Stimulated activated naive B cell treated with anti-CD40 and anti-IgM and Interleukin-4, amounts not matched to agents 10 μg/mL and 1 μg/mL and 100 μg/mL, for 72 hours (primary cell): ENCODE results near the gene RNF213.
"Not testable (repeated sequence)": the region's sequence is repeated elsewhere in the genome, so short reads cannot be mapped to it uniquely, and the experiment has no call there.

ENCODE experiments used
- ATAC-seq, 2 donors: fragments of 150-1000 bp; cut with Tn5 transposase; replicated peaks; 2 replicates each; pipeline ENCODE4 v1.10.0; 2021; ENCODE audit warnings: moderate library complexity in 1 of 2
- DNase-seq: peaks from one replicate; pipeline ENCODE4 v3.0.0; 2021
- H3K27ac Mint-ChIP-seq: one replicate; pipeline ENCODE4 v1.8.0; 2022; ENCODE audit warnings: mild to moderate bottlenecking, mixed read lengths
- H3K27me3 Mint-ChIP-seq, 2 donors: one replicate each; pipeline ENCODE4 v1.8.0; 2022; ENCODE audit warnings: mixed read lengths in 2 of 2
- H3K36me3 Mint-ChIP-seq, 2 donors: one replicate each; pipeline ENCODE4 v1.8.0; 2022; ENCODE audit warnings: mixed read lengths in 2 of 2, mild to moderate bottlenecking in 1 of 2
- H3K4me1 Mint-ChIP-seq, 2 donors: one replicate each; pipeline ENCODE4 v1.8.0; 2022; ENCODE audit warnings: mixed read lengths in 2 of 2, mild to moderate bottlenecking in 1 of 2
- H3K4me3 Mint-ChIP-seq, 2 donors: one replicate each; pipeline ENCODE4 v1.8.0; 2022; ENCODE audit warnings: mild to moderate bottlenecking in 2 of 2, mixed read lengths in 2 of 2, moderate library complexity in 1 of 2
- H3K9me3 Mint-ChIP-seq, 2 donors: one replicate each; pipeline ENCODE4 v1.8.0; 2022; ENCODE audit warnings: mixed read lengths in 2 of 2, mild to moderate bottlenecking in 1 of 2

Gene RNF213

DNA sequence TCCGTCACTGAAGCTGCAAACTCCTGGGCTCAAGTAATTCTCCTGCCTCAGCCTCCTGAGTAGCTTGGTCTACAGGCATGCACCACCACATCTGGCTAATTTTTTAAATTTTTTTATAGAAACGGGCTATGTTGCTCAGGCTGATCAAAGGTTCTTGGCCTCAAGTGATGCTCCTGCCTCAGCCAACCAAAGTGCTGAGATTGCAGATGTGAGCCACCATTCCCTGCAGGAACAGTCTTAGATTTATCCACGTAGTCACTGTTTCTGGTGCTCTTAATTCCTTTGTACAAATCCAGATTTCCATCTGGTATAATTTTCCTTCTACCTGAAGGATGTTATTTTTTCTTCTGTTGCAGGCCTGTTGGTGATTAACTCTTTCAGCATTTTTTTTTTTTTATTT lies 27.4 kb upstream of the RNF213 start:
- H3K27ac Mint-ChIP-seq: no peak overlapping the region
- no peaks in the 10 kb centered on the region for H3K4me1 Mint-ChIP-seq
- H3K4me3 Mint-ChIP-seq: no peak overlapping the region
- peaks cover 11 to 15% of the 10 kb centered on the region in 2 donors for H3K9me3 Mint-ChIP-seq
- DNase-seq (no peak), ATAC-seq (no peak)
- no peaks in the 10 kb centered on the region for H3K27me3 Mint-ChIP-seq
- H3K36me3 Mint-ChIP-seq: peaks cover 40 to 48% of the 10 kb centered on the region in 2 donors

DNA sequence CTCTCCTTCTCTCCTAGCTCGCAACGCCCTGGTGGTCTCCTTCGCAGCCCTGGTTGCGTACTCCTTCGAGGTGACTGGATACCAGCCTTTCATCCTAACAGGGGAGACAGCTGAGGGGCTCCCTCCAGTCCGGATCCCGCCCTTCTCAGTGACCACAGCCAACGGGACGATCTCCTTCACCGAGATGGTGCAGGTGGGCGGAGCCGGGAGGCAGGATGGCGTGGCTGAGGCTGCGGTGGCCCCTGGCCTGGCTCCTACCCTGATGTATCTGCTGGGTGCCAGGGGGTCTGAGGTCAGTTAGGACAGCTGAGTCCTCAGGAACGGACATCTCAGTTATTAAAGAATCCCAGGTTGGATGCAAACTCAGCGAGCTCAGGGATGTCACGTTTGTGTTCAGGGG lies 23.7 kb upstream of the RNF213 start:
- no peaks in the 10 kb centered on the region for H3K27me3 Mint-ChIP-seq
- H3K27ac Mint-ChIP-seq: no peak overlapping the region
- DNase-seq (no peak), ATAC-seq (no peak)
- no peaks in the 10 kb centered on the region for H3K4me1 Mint-ChIP-seq
- peaks cover 7 to 12% of the 10 kb centered on the region in 2 donors for H3K9me3 Mint-ChIP-seq
- no peak overlapping the region for H3K4me3 Mint-ChIP-seq
- peaks cover 33 to 47% of the 10 kb centered on the region in 2 donors for H3K36me3 Mint-ChIP-seq

GRCh38 chr17:80237386-80237785 lies 23.3 kb upstream of the RNF213 start:
- ATAC-seq: no peak
- H3K4me3 Mint-ChIP-seq: no peak overlapping the region
- H3K9me3 Mint-ChIP-seq: peaks cover 7 to 8% of the 10 kb centered on the region in 2 donors
- H3K4me1 Mint-ChIP-seq: no peaks in the 10 kb centered on the region
- H3K27ac Mint-ChIP-seq: no peak overlapping the region
- H3K36me3 Mint-ChIP-seq: peaks cover 32 to 43% of the 10 kb centered on the region in 2 donors
- no peaks in the 10 kb centered on the region for H3K27me3 Mint-ChIP-seq
- no peak for DNase-seq

DNA sequence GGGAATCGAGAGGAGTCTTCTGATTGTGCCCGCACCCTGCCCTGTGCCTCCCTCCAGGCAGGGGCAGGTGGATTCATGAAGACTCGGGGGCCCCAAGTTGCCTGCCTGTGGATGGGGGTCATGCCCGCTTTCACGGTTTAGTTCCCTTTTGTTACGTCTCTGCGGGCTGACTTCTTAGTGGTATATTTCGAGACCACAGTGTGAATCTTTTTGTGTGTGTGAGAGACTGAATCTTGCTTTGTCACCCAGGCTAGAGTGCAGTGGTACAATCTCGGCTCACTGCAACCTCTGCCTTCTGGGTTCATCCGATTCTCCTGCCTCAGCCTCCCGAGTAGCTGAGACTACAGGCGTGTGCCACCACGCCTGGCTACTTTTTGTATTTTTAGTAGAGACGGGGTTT lies 18.1 kb upstream of the RNF213 start:
- peaks cover 0 to 2% of the 10 kb centered on the region in 2 donors for H3K4me1 Mint-ChIP-seq
- H3K27me3 Mint-ChIP-seq: no peaks in the 10 kb centered on the region
- ATAC-seq (no peak), DNase-seq (no peak)
- no peak overlapping the region for H3K27ac Mint-ChIP-seq
- H3K4me3 Mint-ChIP-seq: no peak overlapping the region
- H3K36me3 Mint-ChIP-seq: peaks cover 10 to 30% of the 10 kb centered on the region in 2 donors
- H3K9me3 Mint-ChIP-seq: no peaks in the 10 kb centered on the region

GRCh38 chr17:80243526-80244433 lies 16.9 kb upstream of the RNF213 start:
- Mint-ChIP-seq H3K36me3 (peaks cover 7 to 22% of the 10 kb centered on the region in 2 donors), H3K4me1 (peaks cover 0 to 2% of the 10 kb centered on the region in 2 donors), H3K27ac (no peak overlapping the region), H3K27me3 (no peaks in the 10 kb centered on the region), H3K4me3 (no peak overlapping the region), H3K9me3 (no peaks in the 10 kb centered on the region)
- DNase-seq (no peak), ATAC-seq (no peak)

DNA sequence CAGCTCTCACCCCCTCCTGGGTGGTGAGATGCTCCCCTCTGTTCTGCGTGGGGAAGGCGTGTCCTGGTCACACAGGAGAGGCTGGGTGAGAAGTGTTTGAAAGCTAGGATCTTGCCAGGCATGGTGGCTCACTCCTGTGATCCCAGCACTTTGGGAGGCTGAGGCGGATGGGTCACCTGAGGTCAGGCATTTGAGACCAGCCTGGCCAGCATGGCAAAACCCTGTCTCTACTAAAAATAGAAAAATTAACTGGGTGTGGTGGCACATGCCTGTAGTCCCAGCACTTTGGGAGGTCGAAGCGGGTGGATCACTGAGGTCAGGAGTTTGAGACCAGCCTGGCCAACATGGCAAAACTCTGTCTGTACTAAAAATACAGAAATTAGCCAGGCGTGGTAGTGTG lies 16.2 kb upstream of the RNF213 start:
- H3K4me1 Mint-ChIP-seq, ATAC-seq, H3K9me3 Mint-ChIP-seq, DNase-seq, H3K4me3 Mint-ChIP-seq, H3K27ac Mint-ChIP-seq, H3K27me3 Mint-ChIP-seq: not testable (repeated sequence)
- peaks cover 7 to 22% of the 10 kb centered on the region in 2 donors for H3K36me3 Mint-ChIP-seq

DNA sequence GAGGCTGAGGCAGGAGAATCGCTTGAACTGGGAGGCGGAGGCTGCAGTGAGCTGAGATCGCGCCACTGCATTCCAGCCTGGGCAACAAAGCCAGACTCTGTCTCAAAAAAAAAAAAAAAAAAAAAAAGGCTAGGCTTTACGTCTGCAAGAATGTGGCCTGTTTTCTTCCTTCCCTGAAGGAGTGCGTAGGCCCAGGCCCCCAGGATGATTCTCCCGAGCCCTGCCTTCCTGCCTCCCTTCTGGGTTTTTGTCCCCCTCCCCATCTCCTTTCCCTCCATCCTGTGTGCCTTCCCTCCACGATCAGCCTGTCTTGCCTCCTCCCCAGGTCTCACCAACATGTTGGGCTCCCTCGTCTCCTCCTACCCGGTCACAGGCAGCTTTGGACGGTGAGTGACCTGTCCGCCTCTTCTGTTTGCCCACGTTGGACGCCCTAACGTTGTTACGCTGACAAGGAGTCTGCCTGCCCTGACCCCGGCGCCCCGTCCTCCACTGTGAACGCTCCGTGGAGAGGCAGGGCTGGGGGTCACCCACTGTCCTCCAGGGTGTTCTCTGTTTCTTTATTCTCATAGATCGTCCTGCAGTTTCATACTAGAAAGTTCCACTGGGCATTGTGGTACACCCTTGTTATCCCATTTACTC lies 15.7 kb upstream of the RNF213 start:
- no peak for ATAC-seq

GRCh38 chr17:80245566-80246265 lies 14.9 kb upstream of the RNF213 start:
- Mint-ChIP-seq H3K27me3 (no peaks in the 10 kb centered on the region), H3K36me3 (peaks cover 7 to 22% of the 10 kb centered on the region in 2 donors)
- no peak for ATAC-seq

More for the DNA sequence above, 15.7 kb upstream of the RNF213 start:
- Mint-ChIP-seq H3K27ac (no peak overlapping the region), H3K27me3 (no peaks in the 10 kb centered on the region), H3K9me3 (no peaks in the 10 kb centered on the region), H3K4me3 (no peak overlapping the region), H3K4me1 (peaks cover 0 to 2% of the 10 kb centered on the region in 2 donors), H3K36me3 (peaks cover 7 to 22% of the 10 kb centered on the region in 2 donors)
- no peak for DNase-seq

DNA sequence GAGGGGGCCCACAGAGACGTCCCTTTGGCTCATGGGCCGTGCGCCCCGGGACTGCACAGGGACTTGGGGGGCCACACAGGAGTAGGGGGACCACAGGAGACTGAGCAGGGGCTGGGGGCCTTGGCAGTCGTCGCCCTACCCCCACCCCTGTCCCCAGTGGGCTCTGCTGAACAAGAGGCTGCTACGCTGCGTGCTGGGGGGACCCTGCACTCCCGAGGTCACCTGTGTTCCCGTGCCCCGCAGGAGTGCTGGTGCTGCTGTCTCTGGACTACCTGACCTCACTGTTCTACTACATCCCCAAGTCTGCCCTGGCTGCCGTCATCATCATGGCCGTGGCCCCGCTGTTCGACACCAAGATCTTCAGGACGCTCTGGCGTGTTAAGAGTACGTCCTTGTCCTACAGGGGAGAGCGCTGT lies 14.4 kb upstream of the RNF213 start:
- Mint-ChIP-seq H3K27me3 (no peaks in the 10 kb centered on the region), H3K27ac (no peak overlapping the region), H3K4me1 (peaks cover 0 to 2% of the 10 kb centered on the region in 2 donors), H3K4me3 (no peak overlapping the region), H3K36me3 (peaks cover 7 to 20% of the 10 kb centered on the region in 2 donors), H3K9me3 (no peaks in the 10 kb centered on the region)
- ATAC-seq (no peak), DNase-seq (no peak)

More at GRCh38 chr17:80245566-80246265, 14.9 kb upstream of the RNF213 start:
- no peak overlapping the region for H3K4me3 Mint-ChIP-seq
- no peak for DNase-seq
- H3K27ac Mint-ChIP-seq: no peak overlapping the region
- no peaks in the 10 kb centered on the region for H3K9me3 Mint-ChIP-seq
- H3K4me1 Mint-ChIP-seq: peaks cover 0 to 2% of the 10 kb centered on the region in 2 donors

DNA sequence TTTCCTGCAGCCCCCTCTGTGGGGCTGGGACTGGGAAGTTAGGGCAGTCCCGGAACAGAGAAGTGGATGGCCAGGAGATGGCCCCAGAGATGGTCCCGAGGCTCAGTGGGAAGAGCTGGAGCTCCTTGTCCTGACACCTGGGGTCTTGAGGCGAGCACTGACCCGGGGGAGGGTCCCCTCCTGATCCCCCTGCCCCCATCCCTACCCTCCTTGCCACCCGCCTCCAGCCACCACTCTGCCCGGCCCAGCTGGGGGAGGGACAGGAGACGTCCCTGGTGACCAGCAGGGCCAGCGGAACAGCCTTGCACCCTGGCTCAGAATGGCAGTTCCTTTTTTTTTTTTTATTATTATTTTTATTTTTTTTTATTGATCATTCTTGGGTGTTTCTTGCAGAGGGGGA lies 13.9 kb upstream of the RNF213 start:
- Mint-ChIP-seq H3K36me3 (peaks cover 7 to 17% of the 10 kb centered on the region in 2 donors), H3K4me3 (no peak overlapping the region), H3K27me3 (no peaks in the 10 kb centered on the region), H3K4me1 (peaks cover 0 to 2% of the 10 kb centered on the region in 2 donors), H3K9me3 (no peaks in the 10 kb centered on the region), H3K27ac (no peak overlapping the region)
- no peak for ATAC-seq
- no peak for DNase-seq

DNA sequence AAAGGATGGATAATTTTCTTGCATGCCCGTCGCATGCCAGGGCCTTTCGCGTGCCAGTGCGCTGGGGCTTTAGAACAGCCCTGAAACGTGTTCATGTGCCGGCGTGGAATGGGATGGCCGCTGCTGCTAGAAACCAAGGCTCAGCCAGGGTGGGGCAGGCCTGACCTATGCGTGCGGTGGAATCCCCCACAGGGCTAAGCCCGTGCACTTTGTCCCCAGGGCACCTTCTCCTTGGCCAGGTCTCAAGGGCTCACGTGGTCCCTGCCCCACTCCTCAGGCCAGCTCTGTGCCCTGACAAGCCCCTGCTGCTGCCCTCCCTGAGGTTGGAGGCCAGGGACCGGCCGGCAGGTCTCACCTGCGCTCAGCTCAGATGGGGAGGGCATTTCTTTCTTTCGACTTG lies 13.1 kb upstream of the RNF213 start:
- Mint-ChIP-seq H3K27me3 (no peaks in the 10 kb centered on the region), H3K4me1 (peaks cover under 1 to 4% of the 10 kb centered on the region in 2 donors), H3K27ac (no peak overlapping the region), H3K36me3 (peaks cover 9 to 16% of the 10 kb centered on the region in 2 donors), H3K9me3 (no peaks in the 10 kb centered on the region), H3K4me3 (no peak overlapping the region)
- DNase-seq: no peak
- ATAC-seq: no peak

DNA sequence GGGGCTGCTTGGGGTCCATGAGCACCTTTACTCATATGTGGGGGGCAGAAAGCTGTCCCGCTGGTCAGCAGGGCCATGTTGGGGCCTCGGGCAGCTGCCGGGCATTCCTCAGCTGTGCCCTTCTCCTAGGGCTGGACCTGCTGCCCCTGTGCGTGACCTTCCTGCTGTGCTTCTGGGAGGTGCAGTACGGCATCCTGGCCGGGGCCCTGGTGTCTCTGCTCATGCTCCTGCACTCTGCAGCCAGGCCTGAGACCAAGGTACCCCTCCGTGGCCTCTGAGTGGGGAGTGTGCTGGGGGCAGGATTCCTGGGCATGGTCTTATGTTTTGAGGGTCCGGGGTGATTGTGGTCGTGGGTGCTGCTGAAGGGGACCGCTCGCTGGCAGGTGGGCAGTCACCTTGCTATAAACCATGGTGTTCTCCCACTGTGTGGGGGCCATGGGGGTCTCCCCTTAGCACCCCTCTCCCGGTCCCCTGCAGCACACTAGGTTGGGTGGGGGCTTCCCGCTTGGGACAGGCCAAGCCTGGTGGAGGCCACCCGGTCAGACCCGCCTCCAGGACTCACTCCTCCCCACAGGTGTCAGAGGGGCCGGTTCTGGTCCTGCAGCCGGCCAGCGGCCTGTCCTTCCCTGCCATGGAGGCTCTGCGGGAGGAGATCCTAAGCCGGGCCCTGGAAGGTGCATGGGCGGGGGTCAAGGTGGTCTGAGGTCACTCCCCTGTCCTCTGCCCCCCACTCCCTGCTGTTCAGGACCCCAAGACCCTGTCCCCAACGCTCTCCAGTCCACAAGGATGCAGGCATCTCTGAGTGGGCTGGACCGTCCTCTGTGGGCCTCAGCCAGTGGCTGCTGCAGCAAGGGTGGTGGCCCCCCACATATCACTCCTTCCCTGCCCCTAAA lies 12.4 kb upstream of the RNF213 start:
- DNase-seq (no peak), ATAC-seq (no peak)
- H3K27me3 Mint-ChIP-seq: no peaks in the 10 kb centered on the region
- H3K36me3 Mint-ChIP-seq: peaks cover 7 to 10% of the 10 kb centered on the region in 2 donors
- H3K4me1 Mint-ChIP-seq: peaks cover 5 to 7% of the 10 kb centered on the region in 2 donors
- H3K4me3 Mint-ChIP-seq: no peak overlapping the region
- no peaks in the 10 kb centered on the region for H3K9me3 Mint-ChIP-seq
- H3K27ac Mint-ChIP-seq: no peak overlapping the region

GRCh38 chr17:80248894-80249710 lies 11.6 kb upstream of the RNF213 start:
- peaks cover 5 to 10% of the 10 kb centered on the region in 2 donors for H3K36me3 Mint-ChIP-seq
- H3K4me1 Mint-ChIP-seq: peaks cover 7 to 13% of the 10 kb centered on the region in 2 donors
- no peak overlapping the region for H3K27ac Mint-ChIP-seq
- H3K9me3 Mint-ChIP-seq: no peaks in the 10 kb centered on the region
- no peak overlapping the region for H3K4me3 Mint-ChIP-seq
- DNase-seq: no peak
- no peak for ATAC-seq
- H3K27me3 Mint-ChIP-seq: no peaks in the 10 kb centered on the region
